SK-N-SH (cell line): Measurements from ENCODE around the gene NPAS3.

Experiments
- EP300 ChIP-seq, 2 experiments: IDR thresholded peaks; 2 replicates each; pipeline versions ENCODE4 v1.4.0 to v1.6.1; 2012; ENCODE audit warnings: borderline replicate concordance in 1 of 2, low read depth in 1 of 2, low read length in 1 of 2
- EZH2phosphoT487 ChIP-seq: fragments of 200-600 bp; sonication (generic); IDR thresholded peaks from 2 replicates; pipeline ENCODE4 v1.6.1; 2017; ENCODE audit warnings: low read depth, mixed run types, mild to moderate bottlenecking, antibody characterized with exemption, moderate library complexity, borderline replicate concordance
- GABPA ChIP-seq: IDR thresholded peaks from 2 replicates; pipeline ENCODE4 v1.4.0; 2012; ENCODE audit warnings: low read depth, mild to moderate bottlenecking
- JUND ChIP-seq: IDR thresholded peaks from 2 replicates; pipeline ENCODE4 v1.4.0; 2012
- MXI1 ChIP-seq: IDR thresholded peaks from 2 replicates; pipeline ENCODE4 v1.6.1; 2012; ENCODE audit warnings: mild to moderate bottlenecking, low read depth, low read length, improper control_type of control experiment
- POLR2AphosphoS5 ChIP-seq: IDR thresholded peaks from 2 replicates; pipeline ENCODE4 v1.6.1; 2012; ENCODE audit warnings: low read depth, low read length
- RAD21 ChIP-seq: IDR thresholded peaks from 2 replicates; pipeline ENCODE4 v1.6.1; 2012; ENCODE audit warnings: mild to moderate bottlenecking, low read length
- SMC3 ChIP-seq: IDR thresholded peaks from 2 replicates; pipeline ENCODE4 v1.6.1; 2012; ENCODE audit warnings: low read depth, low read length, improper control_type of control experiment
- TEAD4 ChIP-seq: IDR thresholded peaks from 2 replicates; pipeline ENCODE4 v1.4.0; 2012; ENCODE audit warnings: mild to moderate bottlenecking, borderline replicate concordance; ENCODE audit not compliant: insufficient read depth
- USF2 ChIP-seq: fragments of 150-350 bp; IDR thresholded peaks from 2 replicates; pipeline ENCODE4 v1.6.1; 2017; ENCODE audit warnings: antibody characterized with exemption, low read length, low read depth, borderline replicate concordance
- ZBTB33 ChIP-seq: IDR thresholded peaks from 2 replicates; pipeline ENCODE4 v1.4.0; 2012; ENCODE audit warnings: low read depth, borderline replicate concordance
- TF ChIP-seq, protein P1 (sequence below): fragments of 200-600 bp; sonication (generic); IDR thresholded peaks from 2 replicates; pipeline ENCODE4 v1.6.1; 2017; ENCODE audit warnings: antibody characterized with exemption, mild to moderate bottlenecking, moderate library complexity
- TF ChIP-seq, protein P2 (sequence below): IDR thresholded peaks from 2 replicates; pipeline ENCODE4 v1.4.0; 2012; ENCODE audit warnings: low read depth
- TF ChIP-seq, protein P3 (sequence below): IDR thresholded peaks from 2 replicates; pipeline ENCODE4 v1.6.1; 2012; ENCODE audit warnings: mild to moderate bottlenecking, low read depth, low read length, moderate library complexity

DNA sequence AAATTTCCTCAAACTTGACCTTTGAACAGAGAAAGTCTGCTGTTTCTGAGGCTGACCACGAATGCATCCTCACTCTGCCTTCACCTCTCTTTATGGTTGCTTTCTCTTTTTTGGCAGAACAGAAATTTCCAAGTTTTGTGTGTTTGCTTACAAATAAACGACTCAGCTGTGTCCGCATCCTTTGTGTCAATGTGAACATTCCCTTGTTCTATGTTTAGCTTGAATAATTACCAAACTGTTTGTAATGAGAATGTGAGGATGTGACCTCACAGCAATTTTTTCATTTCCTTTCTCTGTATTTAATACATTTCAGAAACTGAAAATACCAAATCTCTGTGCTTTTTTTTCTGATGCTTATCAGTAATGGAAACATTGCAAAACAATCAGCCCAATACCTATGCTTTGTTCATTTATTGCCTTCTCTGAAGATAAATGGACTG lies 601.3 kb downstream of the NPAS3 start:
- no peak for TF ChIP-seq MXI1
- no peak for TF ChIP-seq TEAD4
- TF ChIP-seq POLR2AphosphoS5 = no peak
- TF ChIP-seq, protein P1, sequence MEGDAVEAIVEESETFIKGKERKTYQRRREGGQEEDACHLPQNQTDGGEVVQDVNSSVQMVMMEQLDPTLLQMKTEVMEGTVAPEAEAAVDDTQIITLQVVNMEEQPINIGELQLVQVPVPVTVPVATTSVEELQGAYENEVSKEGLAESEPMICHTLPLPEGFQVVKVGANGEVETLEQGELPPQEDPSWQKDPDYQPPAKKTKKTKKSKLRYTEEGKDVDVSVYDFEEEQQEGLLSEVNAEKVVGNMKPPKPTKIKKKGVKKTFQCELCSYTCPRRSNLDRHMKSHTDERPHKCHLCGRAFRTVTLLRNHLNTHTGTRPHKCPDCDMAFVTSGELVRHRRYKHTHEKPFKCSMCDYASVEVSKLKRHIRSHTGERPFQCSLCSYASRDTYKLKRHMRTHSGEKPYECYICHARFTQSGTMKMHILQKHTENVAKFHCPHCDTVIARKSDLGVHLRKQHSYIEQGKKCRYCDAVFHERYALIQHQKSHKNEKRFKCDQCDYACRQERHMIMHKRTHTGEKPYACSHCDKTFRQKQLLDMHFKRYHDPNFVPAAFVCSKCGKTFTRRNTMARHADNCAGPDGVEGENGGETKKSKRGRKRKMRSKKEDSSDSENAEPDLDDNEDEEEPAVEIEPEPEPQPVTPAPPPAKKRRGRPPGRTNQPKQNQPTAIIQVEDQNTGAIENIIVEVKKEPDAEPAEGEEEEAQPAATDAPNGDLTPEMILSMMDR = no peak
- no peak for TF ChIP-seq JUND
- no peak for TF ChIP-seq EP300 (IDR thresholded peaks at IDR 0.05; ENCODE audit: borderline replicate concordance in 1 of 2, low read depth in 1 of 2, low read length in 1 of 2)
- TF ChIP-seq GABPA = no peak
- TF ChIP-seq SMC3 = no peak
- TF ChIP-seq RAD21 = no peak
- TF ChIP-seq, protein P2, sequence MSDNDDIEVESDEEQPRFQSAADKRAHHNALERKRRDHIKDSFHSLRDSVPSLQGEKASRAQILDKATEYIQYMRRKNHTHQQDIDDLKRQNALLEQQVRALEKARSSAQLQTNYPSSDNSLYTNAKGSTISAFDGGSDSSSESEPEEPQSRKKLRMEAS = no peak
- no peak for TF ChIP-seq USF2
- TF ChIP-seq EZH2phosphoT487 = no peak
- TF ChIP-seq, protein P3, sequence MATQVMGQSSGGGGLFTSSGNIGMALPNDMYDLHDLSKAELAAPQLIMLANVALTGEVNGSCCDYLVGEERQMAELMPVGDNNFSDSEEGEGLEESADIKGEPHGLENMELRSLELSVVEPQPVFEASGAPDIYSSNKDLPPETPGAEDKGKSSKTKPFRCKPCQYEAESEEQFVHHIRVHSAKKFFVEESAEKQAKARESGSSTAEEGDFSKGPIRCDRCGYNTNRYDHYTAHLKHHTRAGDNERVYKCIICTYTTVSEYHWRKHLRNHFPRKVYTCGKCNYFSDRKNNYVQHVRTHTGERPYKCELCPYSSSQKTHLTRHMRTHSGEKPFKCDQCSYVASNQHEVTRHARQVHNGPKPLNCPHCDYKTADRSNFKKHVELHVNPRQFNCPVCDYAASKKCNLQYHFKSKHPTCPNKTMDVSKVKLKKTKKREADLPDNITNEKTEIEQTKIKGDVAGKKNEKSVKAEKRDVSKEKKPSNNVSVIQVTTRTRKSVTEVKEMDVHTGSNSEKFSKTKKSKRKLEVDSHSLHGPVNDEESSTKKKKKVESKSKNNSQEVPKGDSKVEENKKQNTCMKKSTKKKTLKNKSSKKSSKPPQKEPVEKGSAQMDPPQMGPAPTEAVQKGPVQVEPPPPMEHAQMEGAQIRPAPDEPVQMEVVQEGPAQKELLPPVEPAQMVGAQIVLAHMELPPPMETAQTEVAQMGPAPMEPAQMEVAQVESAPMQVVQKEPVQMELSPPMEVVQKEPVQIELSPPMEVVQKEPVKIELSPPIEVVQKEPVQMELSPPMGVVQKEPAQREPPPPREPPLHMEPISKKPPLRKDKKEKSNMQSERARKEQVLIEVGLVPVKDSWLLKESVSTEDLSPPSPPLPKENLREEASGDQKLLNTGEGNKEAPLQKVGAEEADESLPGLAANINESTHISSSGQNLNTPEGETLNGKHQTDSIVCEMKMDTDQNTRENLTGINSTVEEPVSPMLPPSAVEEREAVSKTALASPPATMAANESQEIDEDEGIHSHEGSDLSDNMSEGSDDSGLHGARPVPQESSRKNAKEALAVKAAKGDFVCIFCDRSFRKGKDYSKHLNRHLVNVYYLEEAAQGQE = no peak
- TF ChIP-seq ZBTB33 = no peak
